Measurements from ENCODE around the gene TGM5. TPM values are rescaled to one million over a fixed set of nuclear protein-coding genes. Genes with fewer than 3 reads are reported as not detected.

TGM5 gene
- total and polyA plus RNA-seq, 2 donors (not counting 1 experiment from before 2014, with no cell fraction given), result 0.42 TPM; not detected in 1

DNA sequence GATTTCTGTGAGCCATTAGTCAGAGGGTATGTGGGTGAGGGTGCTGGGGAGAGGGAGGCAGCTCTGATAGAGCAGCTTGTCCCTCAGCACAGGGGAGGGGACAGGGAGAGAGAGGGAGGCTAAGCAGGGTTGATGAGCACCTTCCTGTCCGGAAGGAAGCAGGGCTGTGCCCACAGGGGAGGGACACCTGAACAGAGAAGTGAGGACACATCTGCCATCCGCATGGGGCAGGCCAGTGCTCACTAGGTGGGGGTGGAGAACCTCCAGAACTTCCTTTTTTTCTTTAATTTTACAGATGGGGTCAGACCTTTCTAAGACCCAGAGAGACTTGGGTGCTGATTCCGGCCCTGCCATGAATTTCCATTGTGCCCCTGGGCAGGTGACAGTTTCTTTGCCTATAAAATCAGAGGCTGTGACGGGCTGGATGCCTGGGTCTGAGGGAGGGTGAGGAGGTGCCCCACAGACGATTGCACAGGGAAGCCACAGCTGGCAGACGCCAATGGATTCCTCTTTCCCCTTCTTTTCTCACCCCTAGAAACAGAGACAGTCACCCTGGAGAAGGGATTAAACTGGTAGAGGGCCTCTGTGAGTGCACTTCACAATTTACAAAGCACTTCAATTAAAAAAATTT is 4.1 kb upstream of the TGM5 start:
- TF ChIP-seq EZH2 (IDR thresholded peaks at IDR 0.05; ENCODE audit: borderline replicate concordance, insufficient read depth, low read depth, low read length, poor library complexity, severe bottlenecking), result no peak
- TF ChIP-seq, protein P1, sequence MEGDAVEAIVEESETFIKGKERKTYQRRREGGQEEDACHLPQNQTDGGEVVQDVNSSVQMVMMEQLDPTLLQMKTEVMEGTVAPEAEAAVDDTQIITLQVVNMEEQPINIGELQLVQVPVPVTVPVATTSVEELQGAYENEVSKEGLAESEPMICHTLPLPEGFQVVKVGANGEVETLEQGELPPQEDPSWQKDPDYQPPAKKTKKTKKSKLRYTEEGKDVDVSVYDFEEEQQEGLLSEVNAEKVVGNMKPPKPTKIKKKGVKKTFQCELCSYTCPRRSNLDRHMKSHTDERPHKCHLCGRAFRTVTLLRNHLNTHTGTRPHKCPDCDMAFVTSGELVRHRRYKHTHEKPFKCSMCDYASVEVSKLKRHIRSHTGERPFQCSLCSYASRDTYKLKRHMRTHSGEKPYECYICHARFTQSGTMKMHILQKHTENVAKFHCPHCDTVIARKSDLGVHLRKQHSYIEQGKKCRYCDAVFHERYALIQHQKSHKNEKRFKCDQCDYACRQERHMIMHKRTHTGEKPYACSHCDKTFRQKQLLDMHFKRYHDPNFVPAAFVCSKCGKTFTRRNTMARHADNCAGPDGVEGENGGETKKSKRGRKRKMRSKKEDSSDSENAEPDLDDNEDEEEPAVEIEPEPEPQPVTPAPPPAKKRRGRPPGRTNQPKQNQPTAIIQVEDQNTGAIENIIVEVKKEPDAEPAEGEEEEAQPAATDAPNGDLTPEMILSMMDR (IDR thresholded peaks at IDR 0.05), result no peak

More for the DNA sequence above, 4.1 kb upstream of the TGM5 start:
- Histone ChIP-seq H3K4me1 (ENCODE audit: control insufficient read depth in 2 of 2, insufficient read depth in 2 of 2, low read length in 2 of 2) (peaks cover 27 to 28% of the 10 kb centered on the region in 2 donors), H3K36me3 (replicated peaks in 1 of 2; ENCODE audit: control extremely low read depth in 1 of 2, control insufficient read depth in 1 of 2, extremely low read depth in 1 of 2, insufficient read depth in 2 of 2, low read length in 1 of 2) (no peaks in the 10 kb centered on the region), H4K20me1 (ENCODE audit: control insufficient read depth, insufficient read depth, low read length, poor library complexity, severe bottlenecking) (no peaks in the 10 kb centered on the region), H3K27me3 (replicated peaks in 1 of 4; ENCODE audit: control extremely low read depth in 1 of 4, control insufficient read depth in 3 of 4, insufficient read depth in 4 of 4, low read length in 3 of 4) (no peaks in the 10 kb centered on the region), H3K27ac (ENCODE audit: low read length in 2 of 2) (peak overlapping the region; percentile 80 to 83), H3K4me3 (ENCODE audit: control extremely low read depth in 1 of 5, extremely low read depth in 1 of 5, insufficient read depth in 1 of 5, low read depth in 2 of 5, low read length in 4 of 5) (peak overlapping the region in 4 of 5 experiments; percentile 8 to 46 (median 12)), H2AFZ (ENCODE audit: insufficient read depth, low read depth, low read length, poor library complexity, severe bottlenecking) (peak overlapping the region; percentile 78), H3K4me2 (replicated peaks; ENCODE audit: low read depth, low read length, poor library complexity, severe bottlenecking) (peak overlapping the region; percentile 67), H3K9me3 (ENCODE audit: control extremely low read depth in 1 of 3, control insufficient read depth in 2 of 3, insufficient read depth in 1 of 3, low read length in 2 of 3) (peaks cover 0 to 10% (median 0%) of the 10 kb centered on the region in 3 donors), H3K9ac (ENCODE audit: low read length) (peak overlapping the region; percentile 39), H3K79me2 (ENCODE audit: control insufficient read depth, insufficient read depth, low read length) (no peaks in the 10 kb centered on the region)
- peak overlapping the region; percentile 56 for H3K4me3 Mint-ChIP-seq
- ChIA-PET POLR2A (no interaction called here), CTCF (interaction anchor here (0.6 to 2.6 kb wide), 6 partner anchors 10 to 45 kb away, joined by 3 to 18 read pairs (median 4); no protein-coding TSS in a partner anchor)
- H3K4me1 Mint-ChIP-seq, result peaks cover 40% of the 10 kb centered on the region
- peak; percentile 98 for ATAC-seq (ENCODE audit: low read depth)
- 0% methylated on average over 1 of the region's 6 CpGs for WGBS (ENCODE audit: insufficient coverage)
- H3K9me3 Mint-ChIP-seq (ENCODE audit: insufficient read depth), result peaks cover 8% of the 10 kb centered on the region
- H3K27me3 Mint-ChIP-seq, result peaks cover 5% of the 10 kb centered on the region
- peak; percentile 79 for DNase-seq
- intact Hi-C loops (cut with micrococcal nuclease), result loop anchor here (1.0 kb wide), 1 partner anchor 15 kb away; no protein-coding TSS in a partner anchor
- peak overlapping the region; percentile 92 for H3K27ac Mint-ChIP-seq
